ENCODE data around the gene SLC39A11. TPM values are rescaled to one million over a fixed set of nuclear protein-coding genes. Genes with fewer than 3 reads are reported as not detected.

The SLC39A11 gene
- polyA plus RNA-seq, 5 donors = 13.8 to 20.5 (median 15.6) TPM

- DNase-seq = no peak
Observed at GRCh38 chr17:72691017-72691416, 401.5 kb downstream of the SLC39A11 start.

- DNase-seq = no peak
Observed at GRCh38 chr17:72687886-72688285, 404.6 kb downstream of the SLC39A11 start.

- no peak for DNase-seq
Observed at GRCh38 chr17:72684405-72685020, 408.0 kb downstream of the SLC39A11 start.

GRCh38 chr17:72683506-72684404, 408.7 kb downstream of the SLC39A11 start:
- DNase-seq = no peak

- DNase-seq = no peak
Observed at GRCh38 chr17:72682605-72683004, 409.9 kb downstream of the SLC39A11 start.

- DNase-seq = no peak
Observed at GRCh38 chr17:72681844-72682243, 410.6 kb downstream of the SLC39A11 start.

- DNase-seq = no peak
Observed at GRCh38 chr17:72677714-72678390, 414.6 kb downstream of the SLC39A11 start.

- no peak for DNase-seq
Observed at GRCh38 chr17:72677108-72677507, 415.4 kb downstream of the SLC39A11 start.

- DNase-seq = no peak
Observed at GRCh38 chr17:72672729-72673128, 419.8 kb downstream of the SLC39A11 start.

GRCh38 chr17:72671016-72671415, 421.5 kb downstream of the SLC39A11 start:
- DNase-seq = no peak

GRCh38 chr17:72667096-72668063, 425.1 kb downstream of the SLC39A11 start:
- DNase-seq = no peak

GRCh38 chr17:72665852-72666851, 426.3 kb downstream of the SLC39A11 start:
- no peak for DNase-seq

- DNase-seq = no peak
Observed at GRCh38 chr17:72662827-72663190, 429.7 kb downstream of the SLC39A11 start.

GRCh38 chr17:72661945-72662826, 430.3 kb downstream of the SLC39A11 start:
- DNase-seq = no peak

- no peak for DNase-seq
Observed at GRCh38 chr17:72661116-72661944, 431.2 kb downstream of the SLC39A11 start.

GRCh38 chr17:72660274-72661115, 432.0 kb downstream of the SLC39A11 start:
- DNase-seq = no peak

GRCh38 chr17:72659811-72660210, 432.7 kb downstream of the SLC39A11 start:
- DNase-seq = no peak

Measured in right lung (tissue), 5 donors.